Mesendoderm (in vitro differentiated cells): ENCODE measurements around the gene CCDC192.
A peak's percentile ranks its signal among the peaks of the same experiment; 100 is the strongest.

Source experiments
- DNase-seq: peaks from one replicate; pipeline ENCODE4 v3.0.0; 2013
- H2AK5ac ChIP-seq: 2 replicates; pipeline ENCODE4 v1.6.1; 2013; ENCODE audit warnings: low read length, inconsistent platforms
- H2BK120ac ChIP-seq: 2 replicates; pipeline ENCODE4 v1.6.1; 2013; ENCODE audit warnings: low read depth, mild to moderate bottlenecking, low read length, moderate library complexity, mixed read lengths
- H2BK15ac ChIP-seq: replicated peaks from 2 replicates; pipeline ENCODE4 v1.6.1; 2013; ENCODE audit warnings: low read depth, mild to moderate bottlenecking, moderate library complexity
- H2BK5ac ChIP-seq: 2 replicates; pipeline ENCODE4 v1.6.1; 2013; ENCODE audit warnings: low read length, inconsistent platforms
- H3K18ac ChIP-seq: 2 replicates; pipeline ENCODE4 v1.6.1; 2013; ENCODE audit warnings: mild to moderate bottlenecking, low read length, mixed read lengths
- H3K23ac ChIP-seq: one replicate; pipeline ENCODE4 v1.6.1; 2013; ENCODE audit warnings: low read length
- H3K27ac ChIP-seq: 2 replicates; pipeline ENCODE4 v1.5.1; 2013; ENCODE audit warnings: low read depth, mild to moderate bottlenecking, inconsistent platforms, low read length, moderate library complexity
- H3K27me3 ChIP-seq: 2 replicates; pipeline ENCODE4 v1.6.1; 2013; ENCODE audit warnings: low read length, control low read depth, mild to moderate bottlenecking, inconsistent platforms; ENCODE audit not compliant: insufficient read depth, poor library complexity
- H3K36me3 ChIP-seq: 2 replicates; pipeline ENCODE4 v1.6.1; 2013; ENCODE audit warnings: low read length, inconsistent platforms; ENCODE audit not compliant: control insufficient read depth, insufficient read depth
- H3K4ac ChIP-seq: one replicate; pipeline ENCODE4 v1.6.1; 2013; ENCODE audit warnings: low read depth, mild to moderate bottlenecking, low read length, moderate library complexity
- H3K4me1 ChIP-seq: 2 replicates; pipeline ENCODE4 v1.6.1; 2013; ENCODE audit warnings: low read depth, low read length, inconsistent platforms; ENCODE audit not compliant: control insufficient read depth
- H3K4me2 ChIP-seq: 2 replicates; pipeline ENCODE4 v1.6.1; 2013; ENCODE audit warnings: low read length
- H3K4me3 ChIP-seq: 2 replicates; pipeline ENCODE4 v1.5.1; 2013; ENCODE audit warnings: mild to moderate bottlenecking, low read length
- H3K56ac ChIP-seq: one replicate; pipeline ENCODE4 v1.6.1; 2013; ENCODE audit warnings: low read length
- H3K79me1 ChIP-seq: 2 replicates; pipeline ENCODE4 v1.6.1; 2013; ENCODE audit warnings: low read length, inconsistent platforms
- H3K79me2 ChIP-seq: 2 replicates; pipeline ENCODE4 v1.6.1; 2013; ENCODE audit warnings: mild to moderate bottlenecking, low read length; ENCODE audit not compliant: control insufficient read depth, insufficient read depth
- H3K9ac ChIP-seq: 2 replicates; pipeline ENCODE4 v1.6.1; 2013; ENCODE audit warnings: low read length, inconsistent platforms
- H4K5ac ChIP-seq: one replicate; pipeline ENCODE4 v1.6.1; 2013; ENCODE audit warnings: low read length
- H4K8ac ChIP-seq: one replicate; pipeline ENCODE4 v1.6.1; 2013; ENCODE audit warnings: low read depth, mild to moderate bottlenecking, control low read depth, low read length, moderate library complexity
- WGBS: extraction: QIAGEN DNeasy Blood & Tissue Kit; methylation state at CpG from one replicate; pipeline ENCODE4 v1.1.7; 2013; ENCODE audit warnings: low lambda C conversion rate, missing lambda C conversion rate; ENCODE audit not compliant: insufficient coverage; ENCODE audit errors: extremely low coverage; 5-methylcytosine and 5-hydroxymethylcytosine counted together

The CCDC192 gene

GRCh38 chr5:127909066-127909465 lies 205.9 kb downstream of the CCDC192 start:
- H2AK5ac ChIP-seq, result no peak overlapping the region
- H3K79me2 ChIP-seq, result no peaks in the 10 kb centered on the region
- H3K4me1 ChIP-seq, result no peaks in the 10 kb centered on the region
- H3K27me3 ChIP-seq, result no peaks in the 10 kb centered on the region
- peak; percentile 83 for DNase-seq
- H4K8ac ChIP-seq, result no peak overlapping the region
- no peak overlapping the region for H3K23ac ChIP-seq
- H3K9ac ChIP-seq, result no peak overlapping the region
- no peak overlapping the region for H3K27ac ChIP-seq
- no CpG with 5 or more reads among the region's 3 CpGs for WGBS
- H4K5ac ChIP-seq, result no peak overlapping the region
- H3K79me1 ChIP-seq, result no peaks in the 10 kb centered on the region
- no peak overlapping the region for H3K4ac ChIP-seq
- no peak overlapping the region for H3K56ac ChIP-seq
- H2BK5ac ChIP-seq, result no peak overlapping the region
- no peak overlapping the region for H3K4me3 ChIP-seq
- H3K36me3 ChIP-seq, result no peaks in the 10 kb centered on the region
- H2BK120ac ChIP-seq, result no peak overlapping the region
- H3K4me2 ChIP-seq, result no peak overlapping the region
- no peak overlapping the region for H3K18ac ChIP-seq
- no peak overlapping the region for H2BK15ac ChIP-seq

GRCh38 chr5:127909821-127910220 lies 206.6 kb downstream of the CCDC192 start:
- Histone ChIP-seq H3K56ac (no peak overlapping the region), H4K5ac (no peak overlapping the region), H3K36me3 (no peaks in the 10 kb centered on the region), H3K79me2 (no peaks in the 10 kb centered on the region), H4K8ac (no peak overlapping the region), H3K4me2 (no peak overlapping the region), H2AK5ac (no peak overlapping the region), H3K4me1 (no peaks in the 10 kb centered on the region), H3K23ac (no peak overlapping the region), H2BK15ac (no peak overlapping the region), H3K18ac (no peak overlapping the region), H3K4ac (no peak overlapping the region), H3K79me1 (no peaks in the 10 kb centered on the region), H3K9ac (no peak overlapping the region), H2BK5ac (no peak overlapping the region), H3K4me3 (no peak overlapping the region), H3K27me3 (no peaks in the 10 kb centered on the region), H3K27ac (no peak overlapping the region), H2BK120ac (no peak overlapping the region)
- DNase-seq, result no peak
- WGBS, result no CpG with 5 or more reads among the region's 1 CpG

GRCh38 chr5:127910307-127910956 lies 207.2 kb downstream of the CCDC192 start:
- no peak overlapping the region for H2AK5ac ChIP-seq
- H3K9ac ChIP-seq, result no peak overlapping the region
- no peak overlapping the region for H3K23ac ChIP-seq
- H4K5ac ChIP-seq, result no peak overlapping the region
- no peaks in the 10 kb centered on the region for H3K79me1 ChIP-seq
- H3K27ac ChIP-seq, result no peak overlapping the region
- no peaks in the 10 kb centered on the region for H3K4me1 ChIP-seq
- no peak overlapping the region for H4K8ac ChIP-seq
- no peak overlapping the region for H2BK120ac ChIP-seq
- no peak overlapping the region for H3K56ac ChIP-seq
- no peaks in the 10 kb centered on the region for H3K27me3 ChIP-seq
- H3K79me2 ChIP-seq, result no peaks in the 10 kb centered on the region
- no peak overlapping the region for H3K4me2 ChIP-seq
- no peak overlapping the region for H3K4ac ChIP-seq
- no CpG with 5 or more reads among the region's 2 CpGs for WGBS
- H2BK5ac ChIP-seq, result no peak overlapping the region
- no peaks in the 10 kb centered on the region for H3K36me3 ChIP-seq
- no peak overlapping the region for H3K4me3 ChIP-seq
- H3K18ac ChIP-seq, result no peak overlapping the region
- H2BK15ac ChIP-seq, result no peak overlapping the region
- DNase-seq, result no peak

- Histone ChIP-seq H3K27me3 (no peaks in the 10 kb centered on the region), H3K4me2 (no peak overlapping the region), H3K56ac (no peak overlapping the region), H3K79me2 (no peaks in the 10 kb centered on the region), H3K36me3 (no peaks in the 10 kb centered on the region), H4K5ac (no peak overlapping the region), H3K79me1 (no peaks in the 10 kb centered on the region), H3K27ac (no peak overlapping the region), H3K9ac (no peak overlapping the region), H3K4ac (no peak overlapping the region), H2BK120ac (no peak overlapping the region), H3K18ac (no peak overlapping the region), H2BK15ac (no peak overlapping the region), H3K4me1 (no peaks in the 10 kb centered on the region), H3K23ac (no peak overlapping the region), H2BK5ac (no peak overlapping the region), H3K4me3 (no peak overlapping the region), H2AK5ac (no peak overlapping the region), H4K8ac (no peak overlapping the region)
- no CpG with 5 or more reads among the region's 2 CpGs for WGBS
- no peak for DNase-seq
Observed at GRCh38 chr5:127911619-127912018, 208.4 kb downstream of the CCDC192 start.

GRCh38 chr5:127912411-127912810 lies 209.2 kb downstream of the CCDC192 start:
- Histone ChIP-seq H2BK5ac (no peak overlapping the region), H3K4me3 (no peak overlapping the region), H3K79me1 (no peaks in the 10 kb centered on the region), H3K27ac (no peak overlapping the region), H3K56ac (no peak overlapping the region), H3K79me2 (no peaks in the 10 kb centered on the region), H4K8ac (no peak overlapping the region), H4K5ac (no peak overlapping the region), H3K18ac (no peak overlapping the region), H3K27me3 (no peaks in the 10 kb centered on the region), H3K23ac (no peak overlapping the region), H3K4ac (no peak overlapping the region), H3K4me1 (no peaks in the 10 kb centered on the region), H2BK120ac (no peak overlapping the region), H3K9ac (no peak overlapping the region), H3K36me3 (no peaks in the 10 kb centered on the region), H3K4me2 (no peak overlapping the region), H2BK15ac (no peak overlapping the region), H2AK5ac (no peak overlapping the region)
- peak; percentile 51 for DNase-seq
- no CpG with 5 or more reads among the region's 3 CpGs for WGBS
